Esophagus muscularis mucosa (tissue), 4 donors: ENCODE measurements around the gene LRRC27. TPM values are rescaled to one million over a fixed set of nuclear protein-coding genes. Genes with fewer than 3 reads are reported as not detected.

Experiments used
- DNase-seq: peaks from one replicate; pipeline ENCODE4 v3.0.0-alpha.2; 2017; ENCODE audit errors: extremely low spot score
- H3K27ac ChIP-seq, 4 donors: fragments of 200-600 bp; sonication (generic); replicated peaks in 1 of 4; 1 replicate in 3 of 4; 2 replicates in 1 of 4; pipeline ENCODE4 v1.5.1; 2016 to 2019; ENCODE audit warnings: mild to moderate bottlenecking in 1 of 4
- H3K27me3 ChIP-seq, 4 donors: fragments of 200-600 bp; sonication (generic); one replicate each; pipeline versions ENCODE4 v1.5.1 to v1.6.0; 2016 to 2019
- H3K36me3 ChIP-seq, 4 donors: fragments of 200-600 bp; sonication (generic); one replicate each; pipeline ENCODE4 v1.5.1; 2016 to 2019
- H3K4me1 ChIP-seq, 4 donors: fragments of 200-600 bp; sonication (generic); one replicate each; pipeline ENCODE4 v1.5.1; 2016 to 2019
- H3K4me3 ChIP-seq, 4 donors: fragments of 200-600 bp; sonication (generic); 1 replicate in 2 of 4; 2 replicates in 2 of 4; pipeline ENCODE4 v1.5.1; 2016 to 2019; ENCODE audit warnings: mild to moderate bottlenecking in 4 of 4, moderate library complexity in 1 of 4
- H3K9me3 ChIP-seq, 4 donors: fragments of 200-600 bp; sonication (generic); 1 replicate in 3 of 4; 2 replicates in 1 of 4; pipeline ENCODE4 v1.5.1; 2016 to 2019
- CTCF ChIP-seq, 3 experiments: fragments of 200-600 bp in 2 of 3; fragments of 450-650 bp in 1 of 3; sonication (generic) in 2 of 3; IDR thresholded peaks; one replicate each; pipeline ENCODE4 v1.5.1; 2017 to 2019; ENCODE audit warnings: antibody characterized with exemption in 3 of 3, mild to moderate bottlenecking in 2 of 3, moderate library complexity in 1 of 3
- EP300 ChIP-seq: sonication (generic); formaldehyde crosslinking; IDR thresholded peaks from one replicate; pipeline ENCODE4 v1.6.1; 2017; ENCODE audit warnings: antibody characterized with exemption
- POLR2A ChIP-seq: fragments of 450-650 bp; IDR thresholded peaks from one replicate; pipeline ENCODE4 v1.6.1; 2017; ENCODE audit warnings: antibody characterized with exemption, moderate library complexity, mild to moderate bottlenecking, low read depth
- POLR2AphosphoS5 ChIP-seq, 2 donors: sonication (generic); formaldehyde crosslinking; IDR thresholded peaks; one replicate each; pipeline ENCODE4 v1.6.1; 2017; ENCODE audit warnings: antibody characterized with exemption in 2 of 2
- WGBS: methylation state at CpG from one replicate; pipeline ENCODE4 v1.1.5; 2018; 5-methylcytosine and 5-hydroxymethylcytosine counted together
- intact Hi-C: fragments of 100-400 bp; cut with DNase I; formaldehyde crosslinking; loops from one replicate; pipeline ENCODE4 v1.15.1; 2023
- total RNA-seq, 4 donors: library from RNA; depleted of rRNA; stranded (reverse); fragments of >200 nt; gene quantifications; one replicate each; pipeline versions ENCODE4 v1.1.0 to v1.2.1, GENCODE V29; 2016

The LRRC27 gene
- total RNA-seq, 4 donors from 2014 or later: 5.8 to 19.1 (median 9.5) TPM

GRCh38 chr10:132306343-132306685, 25.7 kb upstream of the LRRC27 start:
- Histone ChIP-seq H3K27ac (no peak overlapping the region), H3K4me1 (peaks cover 12 to 27% (median 24%) of the 10 kb centered on the region in 4 donors), H3K9me3 (no peaks in the 10 kb centered on the region), H3K36me3 (no peaks in the 10 kb centered on the region), H3K4me3 (no peak overlapping the region), H3K27me3 (no peaks in the 10 kb centered on the region)
- intact Hi-C loops: loop anchor here (5.0 kb wide), 1 partner anchor 324 kb away; the partner anchor contains the start of gene BNIP3
- no peak for TF ChIP-seq CTCF (IDR thresholded peaks at IDR 0.05)
- 97% methylated on average over 16 of the region's 16 CpGs for WGBS
- DNase-seq: no peak

- peak overlapping the region; percentile 88 to 98 (median 94) for H3K4me3 ChIP-seq
- H3K4me1 ChIP-seq: peaks cover 12 to 27% (median 24%) of the 10 kb centered on the region in 4 donors
- H3K27me3 ChIP-seq: no peaks in the 10 kb centered on the region
- no peak for DNase-seq
- H3K27ac ChIP-seq: peak overlapping the region in 2 of 4 donors; percentile 83 to 91
- no peak for TF ChIP-seq POLR2AphosphoS5 (IDR thresholded peaks at IDR 0.05)
- no peak for TF ChIP-seq CTCF (IDR thresholded peaks at IDR 0.05)
- no peak for TF ChIP-seq POLR2A
- TF ChIP-seq EP300: no peak
- no peaks in the 10 kb centered on the region for H3K36me3 ChIP-seq
- H3K9me3 ChIP-seq: no peaks in the 10 kb centered on the region
- intact Hi-C loops: loop anchor here (5.0 kb wide), 1 partner anchor 325 kb away; the partner anchor contains the start of gene BNIP3
- 9% methylated on average over 26 of the region's 98 CpGs for WGBS
These were observed 24.9 kb upstream of the LRRC27 start for GRCh38 chr10:132306864-132307751.

GRCh38 chr10:132307823-132308586, 24.0 kb upstream of the LRRC27 start, which contains the start of gene STK32C:
STK32C (minus strand) TSS chr10:132307950; CDS start chr10:132307833, 117 bp downstream.
- DNase-seq: peak; percentile 99
- H3K36me3 ChIP-seq: no peaks in the 10 kb centered on the region
- 3% methylated on average over 26 of the region's 84 CpGs for WGBS
- no peaks in the 10 kb centered on the region for H3K9me3 ChIP-seq
- H3K4me1 ChIP-seq: peaks cover 12 to 27% (median 24%) of the 10 kb centered on the region in 4 donors
- TF ChIP-seq EP300: no peak
- TF ChIP-seq POLR2AphosphoS5 (IDR thresholded peaks at IDR 0.05): peak; percentile 42 to 75
- H3K4me3 ChIP-seq: peak within 1 kb of the TSS; percentile 88 to 98 (median 94)
- peak within 1 kb of the TSS; percentile 79 to 92 (median 87) for H3K27ac ChIP-seq
- no peaks in the 10 kb centered on the region for H3K27me3 ChIP-seq
- intact Hi-C loops: loop anchor here (2.0 to 5.0 kb wide), 2 partner anchors 23 to 326 kb away; partner anchors contain the start of gene BNIP3

- intact Hi-C loops: loop anchor here (2.0 to 5.0 kb wide), 2 partner anchors 22 to 327 kb away; partner anchors contain the start of gene BNIP3
- Histone ChIP-seq H3K27ac (peak overlapping the region; percentile 79 to 92 (median 87)), H3K27me3 (no peaks in the 10 kb centered on the region), H3K4me3 (peak overlapping the region; percentile 88 to 98 (median 94)), H3K4me1 (peaks cover 12 to 27% (median 24%) of the 10 kb centered on the region in 4 donors), H3K9me3 (no peaks in the 10 kb centered on the region), H3K36me3 (no peaks in the 10 kb centered on the region)
- WGBS: 32% methylated on average over 29 of the region's 61 CpGs
- DNase-seq: no peak
- TF ChIP-seq POLR2AphosphoS5 (IDR thresholded peaks at IDR 0.05): no peak
- TF ChIP-seq EP300: no peak
- TF ChIP-seq CTCF (IDR thresholded peaks at IDR 0.05): no peak
- TF ChIP-seq POLR2A: no peak
These were observed 23.2 kb upstream of the LRRC27 start for GRCh38 chr10:132308587-132309470.
